CD1c-positive myeloid dendritic cell (primary cell): ENCODE measurements around the gene CACFD1.

Experiments
- DNase-seq: peaks from one replicate; pipeline ENCODE4 v3.0.0-alpha.2; 2016; ENCODE audit errors: extremely low spot score

CACFD1 gene

GRCh38 chr9:133483611-133484010 lies 23.8 kb downstream of the CACFD1 start:
- DNase-seq, result no peak

GRCh38 chr9:133484671-133485437 lies 25.1 kb downstream of the CACFD1 start:
- no peak for DNase-seq

- peak; percentile 27 for DNase-seq
Observed at GRCh38 chr9:133485531-133486260, 25.9 kb downstream of the CACFD1 start.

GRCh38 chr9:133487331-133487725 lies 27.6 kb downstream of the CACFD1 start:
- DNase-seq, result no peak

- DNase-seq, result no peak
Observed at GRCh38 chr9:133488686-133489252, 29.0 kb downstream of the CACFD1 start.

GRCh38 chr9:133489253-133490190 lies 29.7 kb downstream of the CACFD1 start:
- DNase-seq, result no peak

GRCh38 chr9:133490201-133490681 lies 30.5 kb downstream of the CACFD1 start:
- no peak for DNase-seq

- no peak for DNase-seq
Observed at GRCh38 chr9:133490865-133491655, 31.3 kb downstream of the CACFD1 start.

GRCh38 chr9:133491656-133491925 lies 31.8 kb downstream of the CACFD1 start:
- no peak for DNase-seq

- DNase-seq, result no peak
Observed at GRCh38 chr9:133492061-133493021, 32.6 kb downstream of the CACFD1 start.

GRCh38 chr9:133493428-133493827 lies 33.6 kb downstream of the CACFD1 start:
- no peak for DNase-seq

GRCh38 chr9:133493845-133494540 lies 34.2 kb downstream of the CACFD1 start:
- DNase-seq, result no peak

GRCh38 chr9:133494636-133495326 lies 35.0 kb downstream of the CACFD1 start:
- DNase-seq, result no peak

- DNase-seq, result no peak
Observed at GRCh38 chr9:133495327-133496293, 35.8 kb downstream of the CACFD1 start.

- no peak for DNase-seq
Observed at GRCh38 chr9:133496861-133497842, 37.4 kb downstream of the CACFD1 start.
